Mucosa of gallbladder (tissue), 1 donor: ENCODE results near the gene HAUS2. TPM values are rescaled to one million over a fixed set of nuclear protein-coding genes. Genes with fewer than 3 reads are reported as not detected.
"Not testable (repeated sequence)": the region's sequence is repeated elsewhere in the genome, so short reads cannot be mapped to it uniquely, and the experiment has no call there.

Experiments used
- DNase-seq: peaks from one replicate; pipeline ENCODE4 v3.0.0-alpha.2; 2020; ENCODE audit warnings: low spot score
- total RNA-seq: library from RNA; stranded (reverse); gene quantifications from one replicate; pipeline ENCODE4 v1.2.1, GENCODE V29; 2021
- donor health status: DM: no; HTN: no; CAD: no.

HAUS2 gene
- total RNA-seq, 1 donor from 2014 or later, result 12.5 TPM

DNA sequence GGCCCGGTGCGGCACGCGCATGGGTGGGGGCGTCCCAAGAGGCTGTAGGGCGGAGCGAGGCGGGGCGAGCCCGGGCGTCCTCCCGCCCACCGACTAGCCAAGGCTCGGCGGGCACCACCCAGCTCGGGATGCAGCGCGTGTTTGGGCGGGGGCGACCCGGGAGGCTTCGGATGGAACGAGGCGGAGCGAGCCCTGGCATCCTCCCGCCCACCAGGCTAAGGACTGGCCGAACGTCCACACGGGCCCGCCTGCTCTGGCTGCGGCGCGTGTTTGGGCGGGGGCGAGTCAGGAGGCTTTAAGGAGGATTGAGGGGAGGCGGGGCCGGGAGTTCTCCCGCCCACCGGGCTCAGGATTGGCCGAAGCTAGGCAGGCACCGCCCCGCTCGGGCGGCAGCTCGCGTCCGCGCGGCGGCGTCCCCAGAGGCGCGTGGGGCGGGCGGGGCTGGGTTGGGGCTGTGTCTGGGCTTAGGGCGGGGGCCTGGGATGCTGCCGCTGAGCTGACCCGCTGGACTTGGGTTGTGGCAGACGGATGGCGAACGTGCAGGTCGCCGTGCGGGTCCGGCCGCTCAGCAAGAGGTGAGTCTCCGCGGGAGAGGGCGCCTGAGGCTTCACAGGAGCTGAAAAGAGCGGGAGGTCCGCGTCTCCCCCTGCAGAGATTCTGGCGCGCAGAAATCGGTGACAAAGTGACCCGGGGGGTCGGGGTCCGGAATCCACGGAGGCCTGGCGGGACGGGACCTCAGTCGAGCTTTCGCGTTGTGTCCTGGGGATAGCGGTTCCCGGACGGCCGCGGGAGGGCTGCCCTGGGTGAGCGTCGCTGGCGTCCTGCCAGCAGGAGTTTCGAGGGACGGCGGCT is 26.8 kb downstream of the HAUS2 start, which contains the start of gene STARD9:
Gene STARD9 (plus strand): TSS at position 419 of the 852 bp plus-strand sequence. CDS start 110 bp downstream, at position 529.
- peak; percentile 98 for DNase-seq

DNA sequence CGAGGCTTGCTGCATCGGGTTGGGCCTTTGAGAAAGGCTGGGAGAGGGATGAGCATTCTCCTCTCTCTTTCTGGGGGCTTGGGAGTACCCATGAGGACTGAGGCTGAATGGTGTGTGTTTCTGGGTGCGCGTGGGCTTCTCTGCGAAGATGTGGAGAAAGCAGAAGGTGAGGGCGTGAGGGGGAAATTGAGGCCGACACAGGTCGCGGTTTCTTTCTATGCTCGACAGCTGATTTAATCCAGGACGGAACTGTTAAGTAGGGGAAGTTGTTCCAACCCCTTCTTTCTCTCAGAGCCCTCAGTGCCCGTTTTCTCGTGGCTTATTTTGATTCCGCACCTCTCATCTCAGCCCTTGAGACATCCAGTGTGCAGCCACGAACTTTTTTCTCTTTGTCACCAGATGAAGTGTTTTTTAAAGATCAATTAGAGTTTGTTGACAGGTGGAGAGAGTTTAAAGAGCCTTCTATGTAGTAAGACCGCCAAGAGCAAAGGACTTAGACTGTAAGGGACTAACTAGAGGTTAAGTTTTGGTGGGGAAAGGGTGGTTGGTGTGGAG is 27.5 kb downstream of the HAUS2 start:
- DNase-seq, result no peak

- no peak for DNase-seq
Measured at GRCh38 chr15:42576776-42577175, 28.1 kb downstream of the HAUS2 start.

- DNase-seq, result no peak
Measured at GRCh38 chr15:42577514-42578031, 28.9 kb downstream of the HAUS2 start.

DNA sequence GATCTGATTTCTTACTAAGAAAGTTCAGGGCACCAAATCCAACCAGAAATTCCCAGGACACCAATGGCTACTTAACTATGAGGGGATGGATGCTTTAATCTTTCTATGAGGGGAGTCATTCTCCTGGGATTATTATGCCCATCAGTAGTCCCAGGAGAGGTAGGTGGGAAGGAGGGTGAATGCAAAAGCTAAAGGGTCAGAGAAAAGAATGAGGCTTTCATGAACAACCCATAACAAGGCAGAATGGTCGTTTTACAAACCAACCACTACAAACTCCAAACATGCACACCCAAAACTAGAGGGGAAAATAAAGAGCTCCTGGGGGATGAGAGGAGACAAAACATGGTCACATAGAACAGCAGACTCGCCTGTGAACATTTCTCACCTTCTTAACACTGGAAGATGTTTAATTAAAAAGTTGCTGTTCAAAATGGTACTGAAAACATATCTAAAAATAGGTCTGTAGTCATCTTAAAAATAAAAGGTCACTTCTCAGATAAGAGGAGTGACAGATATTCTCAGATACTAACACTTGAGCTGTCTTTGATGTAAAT is 30.4 kb downstream of the HAUS2 start:
- no peak for DNase-seq

GRCh38 chr15:42581272-42581730 is 32.7 kb downstream of the HAUS2 start:
- DNase-seq, result peak; percentile 87

GRCh38 chr15:42582569-42583375 is 34.1 kb downstream of the HAUS2 start:
- DNase-seq, result no peak

DNA sequence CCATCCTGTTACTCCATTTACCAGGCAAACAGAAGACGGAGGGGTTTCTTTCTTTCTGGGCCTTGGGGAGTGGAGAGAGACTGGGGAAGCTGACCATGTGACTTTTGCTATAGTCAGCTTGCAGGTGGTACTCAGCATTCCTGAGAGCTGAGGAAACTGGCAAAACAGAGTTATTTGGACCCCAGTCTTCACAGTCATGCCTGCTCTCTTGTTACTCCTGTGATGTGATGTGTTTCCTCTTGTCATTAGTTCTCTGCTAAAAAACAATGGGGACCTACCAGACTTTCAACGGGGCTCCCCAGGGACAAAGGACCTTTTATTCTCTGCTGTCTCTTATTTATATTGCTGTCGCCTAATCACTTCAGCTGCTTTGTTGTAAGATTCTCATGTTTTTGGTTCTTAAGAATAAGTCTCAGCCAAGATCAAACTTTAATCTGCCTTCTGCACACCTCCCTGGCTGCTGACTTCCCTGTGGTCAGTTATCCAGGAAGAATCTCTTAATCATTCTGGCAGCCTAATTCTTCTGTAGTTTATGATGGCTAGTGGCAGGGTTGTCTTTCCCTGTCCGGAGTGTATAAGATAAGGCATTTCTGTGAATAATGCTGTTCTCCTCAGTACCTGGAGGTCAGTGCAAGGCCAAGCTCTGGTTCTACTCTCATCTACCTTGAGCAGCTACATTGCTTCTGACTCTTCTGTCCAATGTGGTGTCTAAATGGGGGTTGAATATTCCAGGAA is 35.6 kb downstream of the HAUS2 start:
- DNase-seq, result no peak

DNA sequence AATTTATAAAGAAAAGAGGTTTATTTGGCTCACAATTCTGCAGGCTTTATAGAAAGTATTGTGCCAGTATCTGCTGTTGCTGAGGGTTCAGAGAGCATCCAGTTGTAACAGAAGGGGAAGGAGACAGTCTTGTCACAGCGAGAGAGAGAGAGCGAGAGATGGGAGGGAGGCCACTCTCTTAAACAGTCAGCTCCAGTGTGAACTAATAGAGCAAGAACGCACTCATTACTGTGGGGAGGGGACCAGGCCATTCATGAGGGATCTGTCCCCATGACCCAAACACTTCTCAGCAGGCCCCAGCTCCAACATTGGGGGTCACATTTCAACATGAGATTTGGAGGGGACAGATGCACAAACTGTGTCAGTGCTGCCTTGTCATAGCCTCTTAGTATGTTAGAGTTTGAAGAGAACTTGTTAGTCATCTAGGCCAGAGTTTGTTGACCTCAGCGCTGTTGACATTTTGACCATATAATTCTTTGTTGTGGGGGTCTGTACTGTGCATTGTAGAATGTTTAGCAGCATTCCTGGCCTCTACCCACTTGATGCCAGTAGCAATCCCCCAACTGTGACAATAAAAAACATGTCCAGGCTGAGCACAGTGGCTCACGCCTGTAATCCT is 42.1 kb downstream of the HAUS2 start:
- no peak for DNase-seq

DNA sequence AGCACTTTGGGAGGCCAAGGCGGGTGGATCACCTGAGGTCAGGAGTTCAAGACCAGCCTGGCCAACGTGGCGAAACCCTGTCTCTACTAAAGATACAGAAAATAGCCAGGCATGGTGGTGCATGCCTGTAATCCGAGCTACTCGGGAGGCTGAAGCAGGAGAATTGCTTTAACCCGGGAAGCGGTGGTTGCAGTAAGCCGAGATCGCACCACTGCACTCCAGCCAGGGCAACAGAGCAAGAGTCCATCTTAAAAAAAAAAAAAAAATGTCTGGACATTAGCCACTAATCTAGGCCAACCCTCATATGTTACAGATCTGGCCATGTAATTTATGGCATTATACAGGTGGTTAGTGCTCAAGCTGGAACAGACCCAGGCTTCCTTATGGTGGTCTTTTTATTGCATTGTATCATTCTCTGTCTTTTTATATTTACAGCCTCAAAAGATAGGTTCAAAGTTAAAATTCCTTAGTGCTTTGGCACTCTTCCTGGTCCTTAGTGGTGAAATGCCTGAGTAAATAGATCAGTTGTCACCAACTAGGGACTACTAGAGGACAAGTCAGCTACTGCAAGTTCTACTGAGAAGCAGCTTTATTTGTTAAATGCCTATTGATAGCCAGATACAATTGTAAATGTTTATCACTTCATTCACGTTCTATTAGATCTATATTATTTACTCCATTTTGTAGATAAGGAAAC is 42.7 kb downstream of the HAUS2 start:
- no peak for DNase-seq

DNA sequence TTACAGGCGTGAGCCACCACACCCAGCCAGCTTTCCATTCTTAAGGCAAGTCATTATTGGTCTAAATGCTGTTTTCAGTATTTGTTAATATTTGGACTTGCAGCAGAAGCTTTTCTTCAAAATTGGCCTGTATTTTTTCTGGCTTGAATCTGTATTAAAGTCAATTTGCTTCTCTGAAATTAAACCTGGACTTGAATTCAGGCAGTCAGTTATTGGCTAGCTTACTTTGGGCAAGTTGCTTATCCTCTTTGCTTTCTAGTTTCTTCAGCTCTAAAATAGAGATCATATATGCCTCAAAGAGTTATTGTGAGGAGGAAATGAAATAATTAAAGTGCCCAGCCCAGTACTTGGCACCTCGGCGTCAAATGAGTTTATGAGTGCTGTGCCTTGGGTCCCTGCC is 44.1 kb downstream of the HAUS2 start:
- DNase-seq, result no peak

- peak; percentile 33 for DNase-seq
Measured at GRCh38 chr15:42593143-42593542, 44.5 kb downstream of the HAUS2 start.

- no peak for DNase-seq
Measured at GRCh38 chr15:42594095-42594494, 45.5 kb downstream of the HAUS2 start.

DNA sequence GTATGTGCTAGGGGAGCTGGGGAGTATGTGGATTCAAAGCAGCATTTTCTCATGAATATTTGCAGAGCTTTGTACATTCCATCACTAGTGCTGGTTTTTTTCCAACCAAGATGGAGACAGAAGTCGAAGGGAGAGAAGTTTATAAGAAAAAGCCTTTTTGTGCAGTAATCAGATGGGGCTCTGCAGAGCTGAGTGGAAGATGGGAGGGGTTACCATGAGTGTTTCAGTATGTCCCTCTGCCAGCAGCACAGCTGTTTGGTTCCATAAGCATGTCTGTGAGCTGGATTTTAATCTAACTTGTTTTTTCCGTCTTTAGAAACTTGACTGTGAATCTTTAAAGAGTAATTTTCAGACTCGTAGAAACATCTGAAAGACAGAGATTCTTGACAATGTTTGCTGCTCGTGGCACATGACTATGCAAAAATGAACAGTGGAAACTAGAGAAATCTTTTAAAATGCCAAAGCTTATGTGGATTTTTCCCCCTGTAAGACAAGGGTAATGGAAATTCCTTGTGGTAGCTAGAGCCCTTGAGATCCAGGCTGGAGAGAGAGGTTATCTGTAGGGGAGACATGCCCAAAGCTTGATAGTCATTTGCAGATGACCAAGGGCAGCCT is 47.1 kb downstream of the HAUS2 start:
- DNase-seq, result peak; percentile 20

DNA sequence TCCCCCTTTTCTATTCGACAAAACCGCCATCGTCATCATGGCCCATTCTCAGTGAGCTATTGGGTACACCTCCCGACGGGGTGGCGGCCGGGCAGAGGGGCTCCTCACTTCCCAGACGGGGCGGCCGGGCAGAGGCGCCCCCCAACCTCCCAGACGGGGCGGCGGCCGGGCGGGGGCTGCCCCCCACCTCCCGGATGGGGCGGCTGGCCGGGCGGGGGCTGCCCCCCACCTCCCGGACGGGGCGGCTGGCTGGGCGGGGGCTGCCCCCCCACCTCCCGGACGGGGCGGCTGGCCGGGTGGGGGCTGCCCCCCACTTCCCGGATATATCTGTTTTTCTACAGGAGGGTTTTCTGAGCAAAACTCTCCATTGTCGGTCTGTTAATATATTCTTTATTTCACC is 52.7 kb downstream of the HAUS2 start:
- DNase-seq, result not testable (repeated sequence)

- DNase-seq, result no peak
Measured at GRCh38 chr15:42602501-42602900, 53.9 kb downstream of the HAUS2 start.

DNA sequence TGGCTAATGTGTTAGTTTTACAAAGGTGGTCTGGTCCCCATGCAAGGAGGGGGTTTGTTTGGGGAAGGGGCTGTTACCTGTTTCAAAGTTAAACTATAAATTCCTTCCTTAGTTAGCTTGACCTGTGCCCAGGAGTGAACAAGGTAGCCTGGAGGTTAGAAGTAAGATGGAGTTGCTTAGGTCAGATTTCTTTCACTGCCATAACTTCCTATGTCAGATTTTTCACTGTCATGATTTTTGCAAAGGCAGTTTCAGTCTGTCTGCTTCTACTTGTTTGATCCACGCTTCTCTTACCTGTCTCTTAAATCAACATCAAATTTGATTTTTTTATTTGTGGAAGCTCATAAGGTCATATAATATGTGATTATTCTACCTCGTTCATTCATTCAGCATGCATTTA is 55.3 kb downstream of the HAUS2 start:
- DNase-seq, result no peak

- DNase-seq, result no peak
Measured at GRCh38 chr15:42604894-42605744, 56.5 kb downstream of the HAUS2 start.

- DNase-seq, result no peak
Measured at GRCh38 chr15:42605796-42606195, 57.2 kb downstream of the HAUS2 start.
